ENCODE data around the gene SLC38A9. TPM values are rescaled to one million over a fixed set of nuclear protein-coding genes. Genes with fewer than 3 reads are reported as not detected.

SLC38A9 gene
- total and polyA plus RNA-seq, 2 donors (not counting 1 experiment from before 2014, with no cell fraction given): 18.1 to 49.7 TPM

- Histone ChIP-seq H3K4me2 (ENCODE audit: extremely low read depth, insufficient read depth, low read length) (no peak overlapping the region), H3K9ac (ENCODE audit: insufficient read depth, low read length) (no peak overlapping the region), H3K4me3 (replicated peaks in 1 of 4; ENCODE audit: control extremely low read depth in 1 of 4, insufficient read depth in 1 of 4, low read depth in 3 of 4, low read length in 4 of 4) (no peak overlapping the region), H3K9me3 (ENCODE audit: control insufficient read depth, insufficient read depth, low read depth, low read length) (no peaks in the 10 kb centered on the region), H3K36me3 (ENCODE audit: control insufficient read depth, insufficient read depth, low read length) (no peaks in the 10 kb centered on the region), H3K27me3 (ENCODE audit: control insufficient read depth, insufficient read depth, low read length) (no peaks in the 10 kb centered on the region), H4K20me1 (ENCODE audit: control insufficient read depth, extremely low read depth, insufficient read depth, low read length) (no peaks in the 10 kb centered on the region), H3K4me1 (ENCODE audit: control insufficient read depth, extremely low read depth, insufficient read depth, low read length) (peaks cover 3% of the 10 kb centered on the region), H3K27ac (ENCODE audit: insufficient read depth, low read length) (no peak overlapping the region), H2AFZ (ENCODE audit: low read length) (no peak overlapping the region), H3K79me2 (ENCODE audit: control insufficient read depth, insufficient read depth, low read length) (no peaks in the 10 kb centered on the region)
- peak; percentile 50 to 88 for DNase-seq (ENCODE audit: low read depth in 2 of 2)
- no peak for TF ChIP-seq CTCF (conservative IDR thresholded peaks at IDR 0.05 in 1 of 2, IDR thresholded peaks at IDR 0.05 in 1 of 2; ENCODE audit: low read depth in 1 of 2, low read length in 2 of 2)
- TF ChIP-seq EZH2 (IDR thresholded peaks at IDR 0.05; ENCODE audit: low read length, missing control alignments): no peak
Observed at GRCh38 chr5:55645304-55645703, 66.8 kb downstream of the SLC38A9 start.

- Histone ChIP-seq H3K9me3 (ENCODE audit: control insufficient read depth, insufficient read depth, low read depth, low read length) (no peaks in the 10 kb centered on the region), H4K20me1 (ENCODE audit: control insufficient read depth, extremely low read depth, insufficient read depth, low read length) (no peaks in the 10 kb centered on the region), H2AFZ (ENCODE audit: low read length) (no peak overlapping the region), H3K4me1 (ENCODE audit: control insufficient read depth, extremely low read depth, insufficient read depth, low read length) (peaks cover 24% of the 10 kb centered on the region), H3K36me3 (ENCODE audit: control insufficient read depth, insufficient read depth, low read length) (no peaks in the 10 kb centered on the region), H3K4me3 (replicated peaks in 1 of 4; ENCODE audit: control extremely low read depth in 1 of 4, insufficient read depth in 1 of 4, low read depth in 3 of 4, low read length in 4 of 4) (no peak overlapping the region), H3K27me3 (ENCODE audit: control insufficient read depth, insufficient read depth, low read length) (no peaks in the 10 kb centered on the region), H3K79me2 (ENCODE audit: control insufficient read depth, insufficient read depth, low read length) (no peaks in the 10 kb centered on the region), H3K4me2 (ENCODE audit: extremely low read depth, insufficient read depth, low read length) (peak overlapping the region; percentile 42), H3K9ac (ENCODE audit: insufficient read depth, low read length) (no peak overlapping the region), H3K27ac (ENCODE audit: insufficient read depth, low read length) (no peak overlapping the region)
- no peak for TF ChIP-seq CTCF (conservative IDR thresholded peaks at IDR 0.05 in 1 of 2, IDR thresholded peaks at IDR 0.05 in 1 of 2; ENCODE audit: low read depth in 1 of 2, low read length in 2 of 2)
- no peak for TF ChIP-seq EZH2 (IDR thresholded peaks at IDR 0.05; ENCODE audit: low read length, missing control alignments)
- peak; percentile 54 to 68 for DNase-seq (ENCODE audit: low read depth in 2 of 2)
Observed at GRCh38 chr5:55638455-55638854, 73.7 kb downstream of the SLC38A9 start.

- H3K9ac ChIP-seq (ENCODE audit: insufficient read depth, low read length): no peak overlapping the region
- H3K27me3 ChIP-seq (ENCODE audit: control insufficient read depth, insufficient read depth, low read length): no peaks in the 10 kb centered on the region
- H3K4me3 ChIP-seq (replicated peaks in 1 of 4; ENCODE audit: control extremely low read depth in 1 of 4, insufficient read depth in 1 of 4, low read depth in 3 of 4, low read length in 4 of 4): no peak overlapping the region
- H3K27ac ChIP-seq (ENCODE audit: insufficient read depth, low read length): no peak overlapping the region
- H2AFZ ChIP-seq (ENCODE audit: low read length): no peak overlapping the region
- no peak for TF ChIP-seq EZH2 (IDR thresholded peaks at IDR 0.05; ENCODE audit: low read length, missing control alignments)
- TF ChIP-seq CTCF (conservative IDR thresholded peaks at IDR 0.05 in 1 of 2, IDR thresholded peaks at IDR 0.05 in 1 of 2; ENCODE audit: low read depth in 1 of 2, low read length in 2 of 2): no peak
- no peaks in the 10 kb centered on the region for H4K20me1 ChIP-seq (ENCODE audit: control insufficient read depth, extremely low read depth, insufficient read depth, low read length)
- DNase-seq (ENCODE audit: low read depth in 2 of 2): no peak
- no peaks in the 10 kb centered on the region for H3K36me3 ChIP-seq (ENCODE audit: control insufficient read depth, insufficient read depth, low read length)
- no peaks in the 10 kb centered on the region for H3K9me3 ChIP-seq (ENCODE audit: control insufficient read depth, insufficient read depth, low read depth, low read length)
- peak overlapping the region; percentile 42 for H3K4me2 ChIP-seq (ENCODE audit: extremely low read depth, insufficient read depth, low read length)
- H3K4me1 ChIP-seq (ENCODE audit: control insufficient read depth, extremely low read depth, insufficient read depth, low read length): peaks cover 24% of the 10 kb centered on the region
- H3K79me2 ChIP-seq (ENCODE audit: control insufficient read depth, insufficient read depth, low read length): no peaks in the 10 kb centered on the region
Observed at GRCh38 chr5:55638051-55638450, 74.1 kb downstream of the SLC38A9 start.
